Ramos (cell line): ENCODE data around the gene DENND11.

ENCODE experiments used
- in situ Hi-C: fragments of 300-500 bp; cut with MboI; formaldehyde crosslinking; loops from one replicate; pipeline ENCODE4 v1.14.3; 2022; ENCODE audit warnings: low sequenced_read_pairs; ENCODE audit not compliant: unreplicated experiment

The DENND11 gene

DNA sequence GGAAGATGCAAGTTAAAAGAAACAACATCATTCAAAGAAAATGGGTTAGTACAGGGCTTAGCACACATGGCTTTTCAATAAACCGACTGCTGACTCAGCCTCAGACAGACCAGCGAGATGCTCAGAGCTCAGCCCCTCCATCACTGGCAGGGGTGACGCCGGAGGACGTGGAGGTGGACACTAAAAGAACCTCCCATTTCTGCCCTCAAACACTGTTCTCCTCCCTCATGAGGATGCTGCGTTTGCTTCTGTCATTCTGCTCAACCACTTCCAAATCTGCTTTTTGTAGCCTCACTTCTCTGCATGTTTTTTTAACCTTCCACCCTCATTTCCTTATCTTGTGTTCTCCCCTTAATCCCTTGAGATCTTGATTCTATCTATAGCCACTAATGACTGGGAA lies 15.3 kb downstream of the DENND11 start:
- in situ Hi-C loops: no loop called here

DNA sequence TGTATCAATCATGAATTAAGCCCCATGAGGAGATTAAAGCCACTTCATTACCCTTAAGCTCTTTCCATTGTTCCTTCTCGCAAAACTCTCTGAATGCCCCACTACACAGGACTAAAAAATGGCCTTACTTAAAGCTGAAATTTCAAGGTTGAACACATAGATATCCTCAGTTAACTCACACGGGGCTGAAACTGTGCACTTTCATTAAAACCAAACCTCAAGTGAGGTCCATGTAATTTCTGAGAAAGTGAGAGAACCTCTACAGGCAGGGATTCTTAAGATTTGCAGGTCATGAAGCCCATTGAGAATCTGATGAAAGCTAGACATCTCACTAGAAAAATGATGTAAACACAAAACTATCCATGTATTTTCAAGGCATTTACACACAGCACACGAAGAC lies 15.9 kb downstream of the DENND11 start:
- in situ Hi-C loops: no loop called here

DNA sequence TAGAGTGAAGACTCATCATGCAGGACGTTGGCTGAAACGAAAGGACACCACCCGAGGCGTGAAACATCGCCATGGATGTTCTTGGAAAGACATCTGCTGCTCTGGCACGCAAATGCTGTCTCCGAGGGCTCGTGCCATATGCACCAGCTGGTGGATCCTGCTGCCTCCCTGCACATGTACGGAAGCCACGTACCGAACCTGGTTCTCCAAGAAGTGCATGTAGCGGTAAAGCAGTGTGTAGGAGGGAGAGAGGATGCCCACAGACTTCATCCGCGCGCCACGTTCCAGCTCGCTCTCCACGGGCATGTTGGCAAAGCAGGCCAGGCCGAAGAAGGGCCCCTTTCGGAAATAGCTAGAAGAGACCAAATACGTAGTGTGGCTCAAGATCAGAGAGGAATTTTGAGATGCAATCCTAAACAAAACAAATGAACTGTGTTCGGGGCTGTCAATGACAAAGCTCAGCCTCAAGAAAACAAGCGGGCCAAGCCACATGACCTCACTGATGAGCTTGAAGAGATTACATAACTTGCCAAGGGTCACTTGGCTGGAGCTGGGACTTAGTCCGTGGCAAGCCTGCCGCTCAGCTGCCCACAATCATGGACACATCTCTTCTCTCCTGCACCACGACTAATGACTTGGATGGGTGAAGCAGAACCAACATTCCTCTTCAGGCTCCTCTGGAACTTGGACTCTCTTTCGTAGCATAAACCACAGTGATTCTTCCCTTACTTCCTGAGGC lies 16.5 kb downstream of the DENND11 start:
- in situ Hi-C loops: no loop called here

DNA sequence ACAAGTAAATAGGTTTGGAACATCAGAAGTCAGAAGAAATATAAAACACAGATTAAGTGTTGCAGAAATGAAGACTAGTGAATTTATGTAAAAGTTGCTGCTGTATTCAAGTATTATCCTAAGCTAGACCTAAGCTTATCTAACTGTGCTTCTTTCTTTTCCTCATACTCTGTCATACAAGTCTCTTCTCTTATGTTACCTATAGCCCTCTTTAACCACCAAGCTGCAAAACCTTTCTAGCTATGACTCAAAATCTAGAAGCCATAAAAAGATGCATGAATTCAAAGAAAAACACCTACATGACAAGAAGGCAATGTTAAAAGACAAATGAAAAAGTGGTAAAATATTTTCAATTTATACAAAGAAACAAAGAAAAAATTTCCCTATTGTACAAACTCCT lies 23.0 kb downstream of the DENND11 start:
- in situ Hi-C loops: no loop called here

DNA sequence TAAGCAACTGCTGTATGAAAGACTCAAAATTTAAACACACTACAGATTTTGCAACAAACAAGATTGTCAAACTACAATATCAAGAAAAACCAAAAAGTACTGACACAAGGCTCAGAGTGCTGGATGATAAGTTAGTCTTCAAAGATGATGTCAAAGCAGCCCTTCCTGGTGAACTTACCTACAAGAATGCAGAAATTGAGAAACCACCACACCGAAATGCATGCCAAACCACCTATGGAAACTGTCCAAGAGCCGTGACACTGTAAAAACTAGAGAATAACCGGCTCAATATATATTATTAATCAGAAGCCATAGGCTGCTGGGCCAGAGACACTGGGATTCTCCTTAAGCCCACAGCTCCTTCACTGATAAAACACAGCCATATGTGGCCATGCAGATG lies 25.3 kb downstream of the DENND11 start:
- in situ Hi-C loops: no loop called here

DNA sequence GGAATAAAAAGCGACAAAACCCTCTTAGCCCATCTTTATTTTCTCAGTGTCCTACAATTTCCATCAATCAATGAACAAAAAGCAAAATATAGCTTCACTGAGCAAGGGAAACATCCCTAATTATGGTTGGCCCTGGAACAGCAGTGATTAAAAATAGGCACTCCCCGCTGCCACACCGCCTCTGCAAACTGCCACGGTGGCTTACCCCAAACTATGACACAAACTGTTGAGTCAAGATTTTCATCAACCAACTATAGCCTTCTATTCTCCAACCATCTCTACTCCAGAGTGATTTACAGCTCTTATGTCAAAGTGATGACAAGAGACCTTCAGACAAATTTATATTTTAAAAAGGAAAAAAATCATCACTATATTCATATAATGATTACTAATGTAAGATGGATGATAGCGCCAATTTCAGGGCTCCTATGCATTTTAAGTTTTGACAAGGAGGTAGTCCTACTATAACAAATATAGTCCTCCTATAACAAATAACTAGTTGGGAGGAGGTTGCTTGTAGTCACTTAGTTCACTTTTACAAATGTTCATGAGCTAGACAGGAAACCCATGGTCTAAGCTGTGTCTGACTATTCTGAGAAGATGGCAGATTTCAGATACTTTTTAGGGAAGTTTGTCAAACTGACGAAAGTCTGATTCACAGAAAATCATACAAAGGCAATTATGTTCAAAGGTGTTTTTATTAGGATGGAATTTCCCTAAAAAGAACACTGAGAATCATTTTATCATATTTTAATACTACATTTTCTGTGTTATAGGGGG lies 26.3 kb downstream of the DENND11 start:
- in situ Hi-C loops: no loop called here

DNA sequence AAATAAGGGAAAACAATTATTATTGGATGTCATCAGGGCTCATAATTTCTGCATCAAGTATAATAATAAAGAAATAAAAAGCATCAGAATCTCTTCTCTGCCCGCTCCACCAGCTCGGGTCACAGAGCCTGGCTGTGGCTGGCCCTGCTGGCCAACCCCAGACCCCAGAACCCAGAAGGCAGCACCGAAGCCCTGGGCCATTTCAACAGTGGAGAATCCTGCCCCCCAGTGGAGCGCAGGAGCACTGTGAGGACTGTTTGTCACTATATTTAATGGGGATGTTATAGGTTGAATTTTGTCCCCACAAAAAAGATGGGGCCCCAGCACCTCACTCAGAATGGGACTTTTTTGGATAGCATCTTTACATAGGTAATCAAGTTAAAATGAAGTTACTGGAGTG lies 27.3 kb downstream of the DENND11 start:
- in situ Hi-C loops: no loop called here

DNA sequence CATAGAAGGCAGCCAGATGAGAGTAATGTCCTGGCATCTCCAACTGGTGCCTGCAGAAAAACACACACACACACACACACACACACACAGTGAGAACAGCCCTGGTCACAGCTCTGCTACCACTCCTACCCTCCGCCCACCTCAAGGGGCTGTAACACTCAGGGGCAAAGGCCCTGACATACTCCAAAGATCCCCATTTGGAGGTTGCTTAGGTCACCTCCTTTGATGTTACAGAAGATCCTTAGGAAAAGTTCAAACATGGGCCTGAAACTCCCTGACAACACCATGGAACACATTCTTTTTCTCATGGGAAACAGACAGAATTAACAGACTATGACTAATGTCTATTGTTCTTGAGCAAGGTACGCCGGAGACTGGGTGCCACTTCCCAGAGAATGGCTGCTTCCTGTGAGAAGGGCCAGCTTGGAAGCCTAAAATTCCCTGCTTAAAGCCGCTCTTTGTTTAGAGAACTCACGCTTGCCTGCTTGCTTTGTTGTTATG lies 27.7 kb downstream of the DENND11 start:
- in situ Hi-C loops: no loop called here

DNA sequence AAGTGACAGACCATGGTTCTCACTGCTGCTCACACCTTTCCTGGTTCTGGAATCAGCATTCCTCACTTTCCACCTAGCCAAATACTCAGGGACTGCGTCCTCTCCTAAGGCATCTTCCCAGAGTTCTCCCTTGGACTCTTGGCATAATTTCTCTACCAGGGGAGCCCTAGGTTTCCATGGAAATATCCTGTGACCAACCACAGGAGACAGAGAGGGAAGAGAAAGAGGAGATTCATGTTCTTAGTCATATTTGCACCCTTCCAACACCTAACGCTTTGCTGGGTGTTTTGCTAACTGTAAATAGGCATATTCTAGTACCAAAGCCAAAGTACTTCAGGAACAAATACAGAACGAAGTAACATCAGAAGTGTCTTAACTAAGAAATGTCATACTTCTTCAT lies 28.6 kb downstream of the DENND11 start:
- in situ Hi-C loops: no loop called here

DNA sequence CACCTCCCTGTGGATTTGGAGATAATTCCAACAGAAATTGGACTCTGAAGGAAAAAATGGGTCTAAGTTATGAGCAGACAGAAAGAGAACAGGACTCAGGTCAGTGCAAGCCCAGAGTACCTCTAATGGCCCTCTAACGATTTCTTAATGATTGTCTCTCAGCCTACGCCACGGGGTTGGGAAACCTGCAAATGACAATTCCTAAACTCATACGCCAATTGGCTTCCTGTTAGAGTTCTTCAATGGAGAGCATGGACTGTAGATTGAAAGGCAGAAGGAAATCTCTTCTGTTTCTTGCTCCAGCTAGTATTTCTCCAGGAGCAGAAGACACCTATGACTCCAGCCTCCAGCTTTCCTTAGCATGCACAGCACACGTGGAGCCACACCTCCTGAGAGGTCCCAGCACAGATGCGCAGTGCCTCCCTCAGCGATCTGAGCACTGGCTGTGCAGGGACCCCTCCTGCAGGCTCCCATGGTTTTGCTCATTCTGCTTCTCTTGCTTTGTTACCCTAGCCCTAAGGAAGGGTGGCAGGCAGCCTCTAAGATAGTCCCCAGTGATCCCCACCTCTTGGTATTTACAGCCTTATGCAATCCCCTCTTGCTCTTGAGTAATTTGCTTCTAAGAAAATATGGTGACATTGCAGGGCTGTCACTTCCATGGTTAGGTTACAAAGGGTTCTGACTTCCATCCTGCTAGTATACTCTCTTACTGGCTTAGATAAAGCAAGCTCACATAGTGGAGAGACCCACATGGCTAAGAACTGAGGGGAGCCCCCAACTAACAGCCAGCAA lies 30.1 kb downstream of the DENND11 start:
- in situ Hi-C loops: no loop called here

DNA sequence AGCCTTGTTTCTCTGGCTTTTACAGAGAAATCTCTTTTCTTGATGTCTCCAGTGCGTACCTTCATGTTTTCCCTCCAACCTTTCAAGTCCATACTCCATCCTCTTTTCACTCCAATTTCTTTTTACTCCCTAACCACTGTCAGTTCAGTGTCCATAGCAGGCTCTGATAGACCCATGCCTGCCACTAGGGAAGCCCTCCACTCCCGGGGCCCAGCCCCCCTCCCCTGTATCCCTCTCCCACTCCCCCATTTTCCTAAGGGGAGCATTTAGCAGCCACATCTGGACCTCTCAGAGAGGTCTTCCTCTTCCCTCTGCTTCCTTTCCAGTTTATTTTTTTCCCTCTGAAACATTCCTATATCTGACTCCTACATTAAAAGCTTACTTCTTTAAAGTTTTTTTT lies 33.1 kb downstream of the DENND11 start:
- in situ Hi-C loops: no loop called here

DNA sequence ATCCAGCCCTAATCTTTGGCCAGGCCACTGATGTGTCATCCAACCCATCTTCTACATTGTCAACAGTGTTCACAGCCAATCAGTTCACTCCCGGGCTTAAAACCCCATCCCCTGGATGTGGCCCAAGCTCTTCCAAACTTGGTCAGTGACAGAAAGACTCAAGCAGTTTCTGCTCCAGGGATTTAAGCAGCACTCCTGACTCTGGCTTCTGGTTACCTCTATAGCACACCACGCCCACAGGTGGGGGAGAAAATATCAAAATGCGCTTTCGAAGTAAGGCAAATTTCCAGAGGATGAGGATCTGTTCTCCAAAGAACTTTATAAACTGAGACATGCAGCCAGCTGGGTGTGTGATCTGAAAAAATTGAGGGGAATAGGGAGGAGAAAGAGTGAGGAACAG lies 35.9 kb downstream of the DENND11 start:
- in situ Hi-C loops: no loop called here

DNA sequence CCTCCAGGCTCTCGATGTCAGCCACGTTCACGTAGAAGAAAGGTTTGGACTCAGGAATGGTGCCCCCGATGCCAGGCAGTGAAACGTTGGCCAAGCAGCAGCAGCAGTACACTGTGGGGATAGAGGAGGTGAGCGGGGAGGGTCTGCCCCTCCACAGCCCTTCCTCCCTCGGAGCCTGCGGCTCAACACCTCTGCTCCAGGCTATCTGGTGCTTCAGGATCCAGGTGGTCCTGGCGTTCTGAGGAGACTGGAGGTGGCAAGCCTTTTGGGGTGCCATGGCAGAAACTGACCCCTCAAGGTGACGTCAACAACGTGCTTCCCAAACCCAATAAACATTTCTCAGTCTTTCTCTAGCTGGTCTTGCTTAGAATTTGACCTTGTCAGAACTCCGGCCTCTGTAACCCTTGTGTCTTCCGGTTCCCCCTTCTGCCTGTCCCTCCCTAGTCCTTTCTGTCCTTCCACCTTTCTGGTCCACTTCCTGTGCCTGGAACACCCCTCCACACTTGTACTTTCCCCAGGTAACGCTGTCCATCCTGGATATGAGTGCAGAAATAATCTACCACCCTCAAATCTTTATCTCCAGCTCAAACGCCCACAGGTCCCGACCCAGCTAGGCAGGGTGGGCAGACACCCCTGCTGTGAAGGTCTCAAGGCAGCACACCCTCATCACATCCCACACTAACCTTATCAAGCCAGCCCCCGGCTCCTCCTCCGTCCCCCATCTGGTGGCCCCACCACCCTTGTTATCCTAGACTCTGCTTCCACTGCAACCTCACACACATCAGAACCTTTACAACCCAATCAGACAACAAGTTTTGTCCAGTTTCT lies 36.5 kb downstream of the DENND11 start:
- in situ Hi-C loops: no loop called here

DNA sequence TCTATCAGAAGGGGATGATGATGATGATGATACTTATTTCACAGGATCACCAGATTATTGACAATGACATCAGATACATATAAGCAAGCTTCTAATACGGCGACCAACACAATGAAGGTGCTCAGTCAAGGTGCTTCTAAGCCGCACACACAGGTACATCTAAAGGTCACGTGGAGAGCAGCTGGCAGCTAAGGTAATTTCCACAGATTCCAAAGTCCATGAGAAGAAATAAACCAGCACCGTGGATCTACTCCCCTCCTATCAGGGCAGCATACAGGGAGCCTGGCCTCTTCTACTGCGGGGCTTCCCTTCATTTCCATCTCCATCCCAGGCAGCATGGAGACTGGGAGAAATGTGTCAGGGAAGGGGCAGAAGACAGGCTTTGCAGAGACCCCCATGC lies 37.5 kb downstream of the DENND11 start:
- in situ Hi-C loops: no loop called here

DNA sequence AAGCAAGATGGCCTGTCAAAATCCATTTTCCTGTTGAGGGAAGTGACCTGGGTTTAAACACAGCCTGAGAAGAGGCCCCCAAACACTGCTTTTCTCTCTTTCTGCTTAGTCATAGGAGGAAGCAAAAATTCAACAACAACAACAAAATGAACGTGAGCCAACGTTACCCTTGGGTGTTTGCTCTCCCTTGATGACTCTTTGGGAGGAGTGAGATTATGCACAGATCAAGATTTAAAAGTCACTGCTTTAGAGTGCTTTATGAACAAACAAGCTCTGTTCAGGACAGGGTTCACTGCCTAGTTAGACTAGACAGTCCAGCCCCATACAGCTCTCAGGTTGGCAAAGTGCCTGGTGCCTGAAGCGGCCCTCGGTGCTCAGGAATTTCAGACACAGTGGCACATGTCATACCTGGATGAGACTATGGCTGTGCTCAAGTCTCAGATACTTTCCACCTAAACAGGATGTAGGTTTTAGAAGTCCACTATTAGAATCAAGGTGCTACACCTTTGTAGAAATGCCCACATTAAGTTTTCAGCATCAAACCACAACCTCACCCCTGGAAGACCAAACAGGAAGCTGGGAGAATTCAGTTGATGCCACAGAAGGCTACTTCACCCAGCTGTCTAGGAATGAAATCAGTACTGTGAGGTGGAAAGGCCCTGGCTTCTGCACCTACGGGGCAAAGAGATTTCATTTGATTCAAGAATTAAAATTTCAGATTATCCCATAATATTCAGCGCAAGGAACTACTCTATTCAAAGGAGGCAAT lies 38.7 kb downstream of the DENND11 start:
- in situ Hi-C loops: no loop called here

DNA sequence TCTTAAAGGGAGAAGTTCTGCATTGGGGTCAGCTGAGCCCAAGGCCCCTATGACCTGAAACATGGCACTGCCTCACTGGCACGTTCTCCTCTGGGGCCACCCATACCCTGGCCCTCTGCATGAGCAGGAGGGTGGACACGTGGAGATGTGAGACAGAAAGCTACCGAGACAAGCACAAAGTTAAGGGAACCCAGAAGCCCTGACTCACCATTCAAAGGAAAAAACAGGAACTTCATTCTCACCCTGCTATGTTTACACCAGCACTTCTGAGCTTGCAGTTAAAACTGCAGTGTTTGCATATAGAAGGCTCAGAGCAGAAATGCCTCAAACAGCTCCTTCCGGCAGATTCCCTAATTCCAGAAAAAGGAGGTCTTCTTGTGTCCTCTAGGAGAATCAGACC lies 41.7 kb downstream of the DENND11 start:
- in situ Hi-C loops: no loop called here

DNA sequence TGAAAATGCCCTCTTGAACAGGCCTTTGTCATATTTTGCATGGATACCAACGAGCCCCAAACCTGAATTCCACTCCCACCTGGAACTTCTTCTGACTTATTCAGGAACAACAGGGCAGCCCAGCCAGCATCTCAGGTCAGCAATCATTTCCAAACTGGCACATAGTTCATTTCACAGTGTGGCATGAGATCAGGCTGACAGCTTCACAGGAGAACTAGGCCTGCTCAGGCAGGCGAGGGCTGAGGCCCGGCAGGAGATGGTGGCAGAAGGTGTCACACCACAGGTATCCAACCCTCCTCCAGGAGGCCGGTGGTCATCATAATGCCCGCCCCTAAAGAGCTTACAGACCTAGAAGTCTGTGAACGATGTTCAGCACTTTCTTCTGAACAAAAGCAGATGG lies 42.5 kb downstream of the DENND11 start:
- in situ Hi-C loops: loop anchor here (10.0 kb wide), 1 partner anchor 125 kb away; no protein-coding TSS in a partner anchor

DNA sequence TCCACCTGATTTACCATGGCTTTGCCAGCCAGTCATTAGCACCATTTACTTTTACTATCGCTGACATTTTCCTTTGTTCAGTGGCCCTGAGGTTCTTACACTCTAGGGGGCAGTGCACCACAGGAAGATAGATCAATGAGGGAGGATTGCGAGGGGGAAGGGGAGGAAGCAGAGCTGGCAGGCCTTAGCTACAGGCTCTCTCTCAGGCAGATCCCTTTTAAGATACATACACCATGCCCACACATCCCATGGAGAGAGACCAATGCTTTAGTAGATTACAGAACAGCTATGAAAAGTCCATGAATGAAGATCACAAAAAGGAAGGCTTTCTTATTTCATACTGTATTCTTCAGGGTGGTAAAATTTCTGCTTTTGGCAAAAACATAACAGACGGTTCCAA lies 47.4 kb downstream of the DENND11 start:
- in situ Hi-C loops: loop anchor here (10.0 kb wide), 1 partner anchor 130 kb away; no protein-coding TSS in a partner anchor

DNA sequence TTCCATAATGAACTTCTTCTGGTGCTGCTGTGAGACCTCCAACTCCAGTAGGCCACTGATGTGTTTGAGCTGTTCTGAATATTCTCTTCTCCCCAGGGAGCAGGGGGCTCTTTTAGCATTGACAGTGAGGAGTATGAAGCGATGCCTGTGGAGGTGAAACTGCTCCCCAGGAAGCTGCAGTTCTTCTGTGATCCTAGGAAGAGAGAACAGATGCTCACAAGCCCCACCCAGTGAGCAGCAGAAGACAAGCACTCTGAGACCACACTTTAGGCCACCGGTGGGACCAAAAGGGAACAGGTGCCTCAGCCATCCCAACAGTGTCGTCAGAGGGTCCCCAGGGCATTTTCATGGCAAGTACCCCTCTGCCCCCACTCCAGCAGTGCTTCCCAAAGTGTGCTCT lies 49.3 kb downstream of the DENND11 start:
- in situ Hi-C loops: loop anchor here (10.0 kb wide), 1 partner anchor 132 kb away; no protein-coding TSS in a partner anchor
